Renal cortical epithelial cell (primary cell): ENCODE results near the gene SEC14L5. TPM values are rescaled to one million over a fixed set of nuclear protein-coding genes. Genes with fewer than 3 reads are reported as not detected.

Experiments
- DNase-seq: peaks from one replicate; pipeline ENCODE4 v3.0.0-alpha.2; 2011; ENCODE audit warnings: low read depth
- total RNA-seq: library from RNA; depleted of rRNA; stranded (reverse); fragments of >200 nt; gene quantifications from 2 replicates; pipeline ENCODE4 v1.2.3, GENCODE V29; 2014

Gene SEC14L5
- 0.10 TPM in 1 of 2 replicates, not detected in the other for total RNA-seq

DNA sequence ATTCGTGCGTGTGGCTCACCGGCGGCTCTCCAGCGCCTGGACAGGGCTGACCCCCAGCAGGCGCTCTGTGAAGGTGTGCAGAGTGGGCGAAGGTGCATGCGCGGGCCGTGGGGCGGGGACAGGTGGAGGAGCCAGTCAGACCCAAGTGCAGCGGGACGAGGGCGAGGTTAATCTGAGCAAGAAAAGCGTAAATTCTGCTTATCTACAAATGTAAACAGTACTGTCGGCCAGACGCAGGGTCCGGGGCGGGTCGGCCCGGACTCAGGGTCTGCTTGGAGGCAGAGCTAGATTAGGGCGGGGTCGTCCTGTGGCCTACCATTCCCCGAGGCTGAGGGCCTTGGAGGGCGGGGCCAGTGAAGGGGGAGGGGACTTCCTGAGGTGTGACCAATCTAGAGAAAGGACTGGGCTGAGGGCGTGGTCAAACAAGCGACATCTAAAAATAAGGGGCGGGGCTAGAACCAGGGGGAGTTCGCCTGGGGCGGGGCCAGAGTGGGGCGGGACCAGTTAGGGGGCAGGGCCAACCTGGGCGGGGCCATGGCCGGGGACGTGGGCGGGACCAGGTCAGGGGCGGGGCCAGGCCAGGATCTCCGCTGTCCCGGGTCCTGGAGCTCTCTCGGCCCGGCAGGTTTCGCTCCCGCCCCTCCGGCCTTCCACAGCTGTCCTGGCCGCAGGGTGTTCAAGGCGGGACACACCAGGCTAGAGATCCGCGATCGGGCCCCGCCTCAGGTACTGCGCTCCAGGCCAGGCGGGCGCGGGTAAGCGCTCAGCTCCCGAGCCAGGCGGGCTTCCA, at the start of gene SEC14L5:
TSS of gene SEC14L5 (plus strand) at position 611 of the 790 bp plus-strand sequence. CDS start 994 bp downstream, outside the sequence.
- peak; percentile 95 for DNase-seq

DNA sequence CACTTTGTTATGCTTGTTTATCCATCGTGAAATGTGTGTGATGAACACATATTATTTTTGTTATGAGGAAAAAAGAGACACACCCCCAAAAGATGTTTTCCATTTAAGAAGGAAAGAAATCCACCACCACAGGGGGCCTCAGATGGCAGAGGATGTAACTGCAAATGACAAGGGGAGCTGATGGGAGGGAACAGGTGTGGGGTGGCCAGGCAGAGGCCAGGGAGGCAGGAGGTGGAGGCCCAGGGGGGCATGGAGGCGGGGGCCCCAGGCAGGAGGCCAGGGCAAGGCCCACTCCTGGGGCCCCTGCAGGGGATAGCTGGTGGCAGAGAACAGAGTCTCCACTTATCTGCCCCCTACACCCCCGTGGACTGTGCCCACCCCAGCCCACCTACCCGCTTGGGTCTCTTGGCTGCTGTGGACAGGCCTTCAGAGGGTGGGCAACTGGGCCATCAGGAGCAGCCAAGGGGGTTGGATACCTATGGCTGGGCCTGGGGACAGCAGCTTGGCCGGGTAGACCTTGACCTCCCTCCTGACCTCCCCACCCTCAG, 49.2 kb upstream of the SEC14L5 start:
- no peak for DNase-seq

DNA sequence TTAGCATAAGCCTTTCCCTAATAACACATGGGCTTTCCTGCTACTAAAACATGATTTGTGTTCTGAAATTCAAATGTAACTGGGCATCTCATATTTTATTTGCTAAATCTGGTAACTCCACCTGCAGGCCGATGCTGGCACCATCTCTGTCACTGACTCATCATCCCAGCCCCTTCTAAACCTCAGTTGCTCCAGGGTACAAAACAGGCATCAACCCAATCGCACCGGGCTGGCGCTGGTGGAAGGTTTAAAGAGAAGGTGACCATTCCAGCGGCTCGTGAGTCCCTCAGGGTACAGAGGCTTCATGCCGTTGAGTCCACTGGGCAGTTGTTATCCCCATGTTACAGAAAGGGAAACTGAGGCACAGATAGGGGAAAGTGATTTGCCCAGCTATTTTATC, 48.3 kb upstream of the SEC14L5 start:
- DNase-seq = no peak

DNA sequence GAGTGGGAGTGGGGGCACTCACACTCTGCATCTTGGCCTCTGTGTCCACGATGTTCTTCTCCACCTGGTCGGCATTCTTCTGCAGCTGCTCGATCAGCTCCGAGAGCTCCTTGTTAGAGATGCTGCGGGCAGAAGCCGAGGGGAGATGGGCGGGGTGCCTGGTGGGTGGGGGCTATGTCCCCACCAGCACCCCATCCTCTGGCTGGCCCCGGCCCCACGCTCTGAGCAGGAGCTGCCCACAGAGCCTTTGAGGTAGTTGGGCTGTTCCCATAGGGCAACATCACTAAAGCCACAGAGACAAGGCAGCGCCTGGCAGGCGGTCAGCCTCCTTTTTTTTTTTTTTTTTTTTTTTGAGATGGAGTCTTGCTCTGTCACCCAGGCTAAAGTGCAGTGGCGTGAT, 47.3 kb upstream of the SEC14L5 start:
- DNase-seq = no peak

DNA sequence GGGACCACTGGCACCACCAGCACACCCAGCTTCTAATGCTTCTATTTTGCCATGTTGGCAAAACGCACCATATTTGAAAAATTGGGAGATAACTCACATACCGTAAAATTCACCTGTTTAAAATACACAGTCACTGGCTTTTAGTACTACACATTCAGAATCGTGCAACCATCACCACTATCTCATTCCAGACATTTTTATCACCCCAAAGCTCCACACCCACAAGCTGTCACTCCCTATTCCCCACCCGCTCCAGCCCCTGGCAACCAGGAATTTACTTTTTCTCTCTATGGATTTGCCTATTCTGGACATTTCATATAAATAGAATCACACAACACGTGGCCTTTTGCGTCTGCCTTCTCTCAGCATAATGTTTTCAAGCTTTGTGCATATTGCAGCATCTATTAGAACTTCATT, 46.2 kb upstream of the SEC14L5 start:
- peak; percentile 33 for DNase-seq

DNA sequence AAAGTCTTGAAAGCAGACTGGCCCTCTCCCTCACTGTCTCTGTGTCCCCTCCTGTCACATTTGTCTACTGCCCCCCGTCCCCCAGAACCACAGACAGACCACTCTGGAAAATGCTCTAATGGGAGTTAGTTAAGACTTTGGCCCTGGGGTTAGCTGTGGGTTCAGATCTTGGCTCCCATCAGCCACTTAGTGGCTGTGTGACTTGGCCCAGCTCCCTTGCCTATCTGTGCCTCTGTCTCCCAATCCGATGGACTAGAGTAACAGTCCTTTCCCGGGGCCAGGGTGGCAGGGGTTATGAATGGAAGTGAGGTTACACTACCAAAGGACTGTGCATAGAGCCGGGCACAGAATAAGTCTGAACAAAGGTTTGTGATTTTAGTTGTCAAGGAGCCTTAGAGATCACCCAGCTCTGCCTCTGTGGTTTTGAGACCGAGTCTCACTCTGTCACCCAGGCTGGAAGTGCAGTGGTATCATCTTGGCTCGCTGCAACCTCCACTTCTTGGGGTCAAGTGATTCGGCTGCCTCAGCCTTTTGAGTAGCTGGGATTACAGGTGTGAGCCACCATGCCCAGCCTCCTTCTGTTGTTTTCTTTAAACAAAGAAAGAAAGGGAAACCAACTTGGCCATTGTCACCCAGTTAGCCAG, 44.9 kb upstream of the SEC14L5 start:
- DNase-seq = no peak

DNA sequence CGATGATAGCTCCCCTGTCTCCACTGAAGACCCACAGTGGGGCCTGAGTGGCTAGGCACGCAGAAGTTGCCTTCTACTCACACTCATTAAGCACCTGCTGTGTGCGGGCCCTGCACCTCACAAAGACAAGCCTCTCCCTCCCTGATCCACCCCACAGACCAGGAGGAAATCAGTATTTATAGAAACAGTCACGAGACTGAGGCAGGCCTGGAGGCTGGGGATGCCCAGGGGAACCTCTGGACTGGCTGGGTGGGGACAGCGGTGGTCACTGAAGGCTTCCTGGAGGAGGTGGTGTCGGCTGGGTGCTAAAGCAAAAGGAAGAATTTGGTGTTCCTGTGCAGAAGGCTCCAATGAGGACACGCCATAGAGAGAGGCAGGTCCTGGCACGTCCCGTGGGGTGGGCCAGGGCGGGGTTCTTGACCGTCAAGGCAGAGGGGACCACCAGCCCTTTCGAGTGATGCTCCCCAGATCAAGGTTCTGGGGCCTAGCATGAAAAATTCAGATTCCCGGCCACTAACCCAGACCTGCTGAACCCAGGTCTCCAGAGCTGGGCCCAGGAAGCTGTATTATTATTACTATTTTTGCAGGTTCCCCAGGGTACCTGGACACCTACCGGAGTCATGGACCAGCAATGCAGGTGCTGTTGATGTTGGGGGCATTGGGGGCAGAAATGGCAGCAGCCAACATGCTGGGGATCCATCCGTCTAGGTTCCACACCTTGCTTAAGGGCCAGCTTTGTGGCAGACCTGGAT, 44.2 kb upstream of the SEC14L5 start:
- DNase-seq = no peak

DNA sequence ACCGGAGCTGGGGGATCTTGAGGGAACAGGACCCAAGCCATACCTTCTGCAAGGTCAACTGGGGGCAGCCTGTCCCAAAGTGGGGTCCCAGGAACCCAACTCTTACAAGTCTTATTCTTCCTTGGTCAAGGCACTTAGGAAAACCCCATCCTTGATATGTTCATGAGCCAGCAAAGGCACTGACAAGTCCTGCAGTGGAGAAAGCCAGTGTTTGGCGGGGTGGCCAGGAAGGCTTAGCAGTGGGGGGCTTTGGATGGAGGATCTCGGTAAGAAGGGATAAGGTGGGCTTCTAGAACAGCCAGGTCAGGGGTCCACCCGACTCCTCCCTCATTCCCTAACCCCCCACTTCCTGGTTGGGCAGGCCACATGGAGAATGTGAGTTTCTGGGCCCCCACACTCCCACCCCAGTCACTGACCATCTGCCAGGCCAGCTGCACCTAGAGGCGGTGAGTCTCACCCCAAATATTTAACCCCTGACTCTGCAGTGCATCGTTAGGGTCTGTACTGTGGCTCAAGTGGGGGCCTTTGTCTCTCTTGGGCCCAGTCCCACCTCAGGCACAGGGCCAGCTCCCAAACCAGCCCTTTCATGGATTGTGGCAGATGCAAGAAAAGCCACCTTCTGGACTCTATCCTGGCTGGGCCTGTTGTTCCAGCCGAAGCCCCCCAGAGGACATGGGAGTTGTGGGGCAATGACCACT, 43.5 kb upstream of the SEC14L5 start:
- DNase-seq = no peak

DNA sequence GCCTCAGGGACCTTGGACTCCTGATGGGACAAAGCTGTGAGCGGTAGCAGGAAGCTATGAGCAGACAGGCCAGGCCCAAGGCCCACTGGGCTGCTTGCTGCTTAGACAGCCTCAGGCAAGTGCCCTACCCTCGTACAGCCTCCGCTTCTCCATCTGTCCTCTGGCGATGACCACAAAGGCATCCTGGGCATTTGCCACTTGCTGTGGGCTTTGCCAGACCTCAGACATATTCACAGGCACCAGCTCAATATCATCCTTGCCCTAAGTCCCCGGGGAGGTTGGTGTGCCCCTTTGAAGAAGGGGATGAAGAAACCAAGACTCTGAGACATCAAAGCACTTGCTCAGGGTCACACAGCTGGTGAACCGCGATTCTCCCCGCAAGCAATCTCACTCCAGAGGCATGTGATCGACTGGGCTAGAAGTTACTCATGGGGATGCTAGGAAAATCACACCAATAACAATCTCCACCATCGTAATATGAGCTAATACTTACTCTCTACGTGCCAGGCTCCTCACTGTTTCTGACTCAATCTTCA, 42.8 kb upstream of the SEC14L5 start:
- peak; percentile 80 for DNase-seq

DNA sequence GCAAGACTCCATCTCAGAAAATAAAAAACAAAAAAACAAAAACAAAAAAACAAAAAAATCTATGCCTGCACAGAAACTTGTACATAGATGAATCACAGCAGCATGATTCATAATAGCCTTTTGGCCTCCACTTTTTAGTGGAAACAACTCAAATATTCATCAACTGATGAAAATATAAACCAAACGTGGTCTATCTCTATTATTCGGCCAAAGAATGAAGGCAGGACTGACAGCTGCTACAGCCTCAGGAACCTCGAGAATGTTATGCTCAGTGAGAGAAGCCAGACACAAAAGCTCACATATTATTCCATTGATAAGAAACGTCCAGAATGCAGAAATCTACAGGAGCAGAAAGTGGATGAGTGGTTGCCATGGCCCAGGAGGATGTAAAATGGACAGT, 41.0 kb upstream of the SEC14L5 start:
- peak; percentile 23 for DNase-seq

DNA sequence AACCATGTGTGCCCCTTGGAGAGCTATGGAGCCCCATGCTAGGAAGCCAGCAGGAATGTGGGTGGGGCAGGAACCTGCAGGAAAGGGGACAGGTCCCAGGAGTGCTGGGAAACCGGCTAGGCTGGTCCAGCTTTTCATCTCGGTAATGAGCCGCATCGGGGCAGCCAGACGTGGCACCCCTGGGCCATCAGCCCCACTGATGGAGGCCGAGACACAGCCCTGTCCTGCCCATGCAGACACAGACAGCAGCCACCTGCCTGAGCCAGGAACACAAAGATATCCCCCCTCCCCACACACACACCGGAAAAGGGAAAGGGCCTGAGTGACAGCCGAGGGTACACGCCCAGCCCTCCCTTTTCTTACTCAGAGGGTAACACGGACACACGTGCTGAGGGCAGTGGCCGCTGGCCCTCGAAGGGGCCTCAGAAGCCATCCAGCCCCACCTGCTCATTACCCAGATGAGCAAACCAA, 39.3 kb upstream of the SEC14L5 start:
- DNase-seq = peak; percentile 36

DNA sequence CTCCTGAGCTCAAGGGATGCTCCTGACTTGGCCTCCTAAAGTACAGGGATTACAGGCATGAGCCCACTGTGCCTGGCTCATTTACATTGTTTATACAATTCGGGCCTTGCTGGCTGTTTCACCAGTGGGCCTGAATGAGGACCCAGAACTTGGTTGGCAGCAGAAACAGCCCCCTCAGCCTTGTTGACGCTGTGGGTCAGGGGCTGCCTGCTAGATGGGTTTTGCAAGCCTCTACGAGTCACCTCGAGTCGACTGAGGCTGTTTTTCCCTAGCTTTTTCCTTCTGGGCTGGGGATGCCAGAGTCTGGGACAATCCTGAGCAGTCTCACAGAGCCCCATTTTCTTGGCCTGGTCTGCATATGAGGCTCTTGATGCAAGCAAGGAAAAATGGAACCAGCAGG, 37.3 kb upstream of the SEC14L5 start:
- no peak for DNase-seq

DNA sequence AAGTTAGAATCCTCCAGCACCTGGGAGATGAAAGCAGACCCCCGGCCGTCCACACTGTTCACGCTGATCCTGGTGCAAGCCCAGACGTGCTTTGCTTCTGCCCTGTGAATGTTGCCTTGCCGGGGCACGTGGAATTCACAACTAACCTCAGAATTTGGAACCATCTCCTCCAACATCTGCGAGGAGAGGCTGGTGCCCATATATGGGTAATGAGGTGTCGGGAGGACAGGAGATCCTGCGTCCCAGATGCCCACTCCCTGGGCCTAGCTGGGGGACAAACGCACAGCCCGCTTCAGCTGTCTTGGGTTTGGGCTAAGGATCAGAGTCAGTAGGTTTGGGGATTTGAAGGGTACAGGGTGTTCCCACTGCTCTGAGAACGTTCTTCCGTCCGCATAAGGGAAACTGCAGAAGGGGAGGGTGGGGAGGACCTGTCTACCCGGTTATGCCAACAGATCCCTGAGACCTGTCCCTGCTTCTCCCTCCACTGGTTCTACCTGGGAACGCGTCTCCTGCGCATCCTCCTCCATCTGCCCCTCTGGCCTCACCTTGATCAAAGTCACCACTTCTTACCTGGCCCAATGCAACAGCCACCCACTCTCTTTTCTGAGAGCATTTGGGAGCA, 35.3 kb upstream of the SEC14L5 start:
- DNase-seq = no peak

DNA sequence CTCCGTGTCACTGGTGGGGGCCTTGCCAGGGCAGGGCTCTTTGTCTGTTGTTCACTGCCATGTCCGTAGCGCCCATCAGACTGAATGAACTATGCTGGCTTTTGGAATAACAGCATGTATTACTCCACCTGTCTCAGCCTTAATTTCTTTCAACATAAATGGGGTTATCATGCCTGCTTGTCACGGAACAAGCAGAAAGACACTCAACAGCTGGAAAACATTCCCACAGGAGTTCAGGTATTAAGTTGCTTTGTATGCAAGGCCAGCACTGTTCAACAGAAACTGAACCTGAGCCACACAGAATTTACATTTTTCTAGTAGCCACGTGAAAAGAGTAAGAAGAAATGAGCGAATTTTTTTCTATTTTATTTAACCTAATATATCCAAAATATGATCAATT, 34.3 kb upstream of the SEC14L5 start:
- DNase-seq = no peak

DNA sequence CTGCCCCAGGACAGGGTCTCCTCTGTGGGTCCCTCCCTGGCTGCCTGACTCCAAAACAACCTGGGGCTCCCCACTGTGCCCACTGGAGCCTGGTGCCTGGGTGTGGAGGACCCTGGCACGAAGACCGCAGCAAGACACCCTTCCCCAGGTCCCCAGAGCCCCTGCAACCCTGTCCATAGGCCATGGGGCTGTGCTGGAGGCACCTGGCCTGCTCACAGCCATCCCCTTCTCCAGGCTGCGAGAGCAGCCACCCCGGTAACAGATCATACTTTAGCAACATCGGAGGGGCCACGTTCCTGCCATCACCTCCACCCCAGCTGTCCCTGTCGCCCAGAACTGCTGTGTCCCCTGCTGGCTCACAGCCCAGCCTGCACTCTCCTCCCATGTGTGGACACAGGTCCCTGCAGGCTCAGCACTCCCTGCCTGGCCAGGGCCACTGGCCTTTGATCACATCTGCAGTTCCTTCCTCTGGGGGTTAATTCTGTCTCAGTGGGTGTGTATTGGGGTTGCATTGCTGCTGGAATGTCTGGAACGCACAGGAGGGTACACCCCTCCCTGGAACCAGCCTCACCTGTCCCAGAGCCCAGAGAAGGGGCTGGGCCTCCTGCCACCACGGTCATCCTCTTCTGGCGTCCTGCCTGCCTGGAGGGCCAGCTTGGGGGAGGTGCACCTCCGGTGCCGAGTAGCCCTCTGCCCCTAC, 33.4 kb upstream of the SEC14L5 start:
- peak; percentile 52 for DNase-seq

DNA sequence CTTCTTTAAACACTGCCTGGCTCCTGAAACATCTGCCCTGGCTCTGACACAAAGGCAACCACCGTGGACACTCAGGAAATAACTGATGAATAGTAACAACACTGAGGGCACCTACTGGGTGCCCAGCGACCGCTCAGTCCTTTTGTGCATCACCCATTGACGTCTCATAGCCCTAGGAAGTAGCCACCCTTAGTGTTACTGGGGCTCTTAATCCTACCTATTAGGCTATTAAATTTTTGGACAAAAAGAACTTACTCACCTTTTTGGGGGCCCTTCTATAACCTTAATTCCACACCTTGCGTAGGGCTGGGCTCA, 32.9 kb upstream of the SEC14L5 start:
- no peak for DNase-seq

DNA sequence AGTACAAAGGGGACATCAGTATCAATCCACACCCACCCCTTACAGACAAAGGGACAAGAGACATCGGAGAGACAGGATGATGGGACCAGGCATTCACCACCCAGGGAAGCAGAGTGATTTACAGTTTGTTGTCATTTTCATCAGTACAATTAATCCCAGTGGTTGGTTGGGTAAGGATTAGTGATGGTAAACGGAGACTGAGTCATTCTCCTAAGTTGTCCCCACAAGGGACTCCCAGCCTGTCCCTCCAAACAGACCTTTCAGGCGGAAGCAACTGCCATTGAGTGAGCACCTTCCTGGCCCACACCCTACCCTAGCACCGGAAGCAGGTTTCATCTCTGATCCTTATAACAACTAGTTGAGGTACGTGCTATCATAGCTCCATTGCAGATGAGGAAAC, 32.3 kb upstream of the SEC14L5 start:
- no peak for DNase-seq

DNA sequence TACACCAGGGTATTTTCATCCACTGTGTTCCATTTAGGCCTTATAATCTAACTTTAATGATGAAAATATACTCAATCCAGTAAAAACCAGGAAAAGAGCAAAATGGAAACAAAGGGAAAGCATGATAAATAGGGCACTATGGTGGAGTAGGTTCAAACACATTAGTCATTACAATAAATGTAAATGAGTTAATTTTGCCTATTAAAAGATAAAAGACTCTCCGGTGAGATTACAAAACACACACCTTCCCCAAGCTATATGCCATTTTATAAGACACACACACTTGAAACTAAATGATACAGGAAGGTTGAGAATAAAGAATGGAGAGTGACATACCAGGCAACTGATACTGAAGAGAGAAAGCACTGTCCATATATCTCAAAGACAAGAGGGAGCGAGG, 31.2 kb upstream of the SEC14L5 start:
- DNase-seq = no peak

DNA sequence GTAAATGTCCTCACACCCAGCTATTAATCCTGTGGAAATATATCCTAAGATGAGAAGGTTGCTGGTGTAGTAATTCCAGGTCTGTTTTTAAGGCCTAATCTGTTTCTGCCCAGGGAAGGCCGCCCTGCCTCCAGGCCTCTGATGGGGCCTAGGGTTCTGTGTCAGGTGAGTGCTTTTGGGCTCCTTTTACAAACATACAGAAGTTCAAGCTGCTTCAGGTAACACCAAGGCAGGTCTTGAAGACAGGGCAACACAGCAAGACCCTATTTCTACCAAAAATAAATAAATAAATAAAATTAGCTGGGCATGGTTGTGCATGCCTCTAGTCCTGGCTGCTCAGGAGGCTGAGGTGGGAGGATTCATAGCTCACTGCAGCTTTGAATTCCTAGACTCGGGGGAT, 30.5 kb upstream of the SEC14L5 start:
- no peak for DNase-seq

DNA sequence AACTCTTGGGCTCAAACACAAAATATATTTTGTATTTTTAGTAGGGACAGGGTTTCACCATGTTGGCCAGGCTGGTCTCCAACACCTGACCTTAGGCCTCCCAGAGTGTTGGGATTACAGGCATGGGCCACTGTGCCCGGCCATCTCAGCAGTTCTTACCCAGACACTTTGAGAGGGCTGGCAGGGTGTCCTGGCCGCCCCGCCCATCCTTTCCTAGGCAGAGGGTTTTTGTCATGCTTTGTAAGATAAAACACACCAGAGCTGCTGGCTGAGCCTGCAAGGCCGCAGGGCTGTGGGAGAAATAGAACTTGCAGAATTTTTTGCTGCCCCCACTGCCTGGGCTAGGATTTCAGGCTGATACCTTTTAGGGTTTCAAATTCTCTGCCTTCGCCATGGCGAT, 29.9 kb upstream of the SEC14L5 start:
- no peak for DNase-seq
